Endothelial cell of umbilical vein (primary cell): ENCODE data around the gene ZIC5. TPM values are rescaled to one million over a fixed set of nuclear protein-coding genes. Genes with fewer than 3 reads are reported as not detected.

Experiments used
- BruUV-seq: library from RNA; stranded (reverse); fragments of 400-500 nt; replicated peaks from 2 replicates; lab custom pipeline; 2021; lab: Mats Ljungman, UMichigan
- CTCF ChIA-PET: fragments of 300-600, 350-600 bp; sonication (Branson Sonifier 250); formaldehyde crosslinking; loops from one replicate; lab custom pipeline; 2021; ENCODE audit warnings: antibody characterized with exemption, inconsistent platforms; lab: Charles Lee
- POLR2A ChIA-PET: fragments of 300-600, 350-600 bp; sonication (Branson Sonifier 250); formaldehyde crosslinking; loops from one replicate; lab custom pipeline; 2021; ENCODE audit warnings: antibody characterized with exemption, inconsistent platforms; lab: Charles Lee
- DNase-seq: peaks from one replicate; pipeline ENCODE4 v3.0.0-alpha.2; 2011; ENCODE audit warnings: low read depth, low spot score
- FAIRE-seq: peaks from 2 replicates; lab custom pipeline; 2011; peaks lifted over from hg19 to GRCh38; lab: Jason Lieb, UNC
- H2AFZ ChIP-seq: 2 replicates; pipeline ENCODE4 v1.6.0; 2012; ENCODE audit warnings: low read depth, low read length, control low read depth, inconsistent platforms
- H3K27ac ChIP-seq: 2 replicates; pipeline ENCODE4 v1.5.1; 2011; ENCODE audit warnings: low read depth, mild to moderate bottlenecking, control low read depth, low read length, moderate library complexity; ENCODE audit not compliant: insufficient read depth
- H3K27me3 ChIP-seq, 2 experiments: 2 replicates each; pipeline versions ENCODE4 v1.6.0 to v1.6.1; 2011; ENCODE audit warnings: low read length in 2 of 2, mixed read lengths in 1 of 2; ENCODE audit not compliant: control insufficient read depth in 2 of 2, insufficient read depth in 2 of 2
- H3K36me3 ChIP-seq, 2 experiments: 2 replicates in 1 of 2; 3 replicates in 1 of 2; pipeline ENCODE4 v1.5.1; 2011; ENCODE audit warnings: low read length in 2 of 2, mild to moderate bottlenecking in 1 of 2, moderate library complexity in 1 of 2; ENCODE audit not compliant: control insufficient read depth in 2 of 2, insufficient read depth in 2 of 2; ENCODE audit errors: extremely low read depth in 1 of 2
- H3K4me1 ChIP-seq: 3 replicates; pipeline ENCODE4 v1.5.1; 2011; ENCODE audit warnings: mild to moderate bottlenecking, low read length; ENCODE audit not compliant: control insufficient read depth, insufficient read depth; ENCODE audit errors: extremely low read depth
- H3K4me2 ChIP-seq: 2 replicates; pipeline ENCODE4 v1.6.1; 2011; ENCODE audit warnings: low read length, control low read depth, mixed read lengths; ENCODE audit not compliant: insufficient read depth
- H3K4me3 ChIP-seq, 3 experiments: fragments of 200-600 bp in 1 of 3; sonication (generic), shearing (Covaris generic) in 1 of 3; replicated peaks in 1 of 3; 2 replicates each; pipeline ENCODE4 v1.5.1; 2011 to 2016; ENCODE audit warnings: control low read depth in 3 of 3, low read length in 3 of 3, mild to moderate bottlenecking in 2 of 3, inconsistent platforms in 1 of 3, low read depth in 1 of 3, moderate library complexity in 1 of 3; ENCODE audit not compliant: insufficient read depth in 1 of 3
- H3K79me2 ChIP-seq: 2 replicates; pipeline ENCODE4 v1.6.0; 2012; ENCODE audit warnings: low read length, inconsistent platforms; ENCODE audit not compliant: control insufficient read depth, insufficient read depth
- H3K9ac ChIP-seq: replicated peaks from 2 replicates; pipeline ENCODE3; 2011; ENCODE audit warnings: low read length, control low read depth; ENCODE audit not compliant: insufficient read depth; ENCODE audit errors: extremely low read depth
- H3K9me1 ChIP-seq: replicated peaks from 3 replicates; pipeline ENCODE4 v1.6.0; 2011; ENCODE audit warnings: mild to moderate bottlenecking, low read length; ENCODE audit not compliant: control insufficient read depth, insufficient read depth; ENCODE audit errors: extremely low read depth
- H3K9me3 ChIP-seq: replicated peaks from 2 replicates; pipeline ENCODE4 v1.5.1; 2012; ENCODE audit warnings: low read length, inconsistent platforms; ENCODE audit not compliant: control insufficient read depth, insufficient read depth
- H4K20me1 ChIP-seq: replicated peaks from 2 replicates; pipeline ENCODE3; 2011; ENCODE audit warnings: mild to moderate bottlenecking, low read length; ENCODE audit not compliant: control insufficient read depth, insufficient read depth; ENCODE audit errors: extremely low read depth
- EZH2 ChIP-seq: IDR thresholded peaks from 2 replicates; pipeline ENCODE4 v1.6.1; 2012; ENCODE audit warnings: borderline replicate concordance, low read depth, mild to moderate bottlenecking, moderate library complexity, low read length, inconsistent platforms; ENCODE audit not compliant: severe bottlenecking
- GATA2 ChIP-seq: IDR thresholded peaks from 2 replicates; pipeline ENCODE4 v1.7.0; 2011; ENCODE audit warnings: low read depth, mild to moderate bottlenecking, moderate library complexity, mixed read lengths, low read length; ENCODE audit not compliant: insufficient read length, insufficient read depth
- JUN ChIP-seq: IDR thresholded peaks from 2 replicates; pipeline ENCODE4 v1.6.1; 2011; ENCODE audit warnings: borderline replicate concordance, low read depth; ENCODE audit not compliant: insufficient read length, insufficient read depth
- MAX ChIP-seq: IDR thresholded peaks from 2 replicates; pipeline ENCODE4 v1.6.1; 2011; ENCODE audit not compliant: insufficient read depth, insufficient read length
- POLR2AphosphoS5 ChIP-seq: IDR thresholded peaks from 2 replicates; pipeline ENCODE4 v1.6.1; 2012; ENCODE audit warnings: low read depth, mild to moderate bottlenecking, control low read depth, low read length, moderate library complexity; ENCODE audit not compliant: insufficient read depth
- dilution Hi-C: fragments of 300-500 bp; cut with MboI; formaldehyde crosslinking; loops from one replicate; pipeline ENCODE4 v1.15.0; 2019; ENCODE audit warnings: low sequenced_read_pairs; ENCODE audit not compliant: extremely low pct_ligation_motif_present
- intact Hi-C: fragments of 100-400 bp; cut with micrococcal nuclease; formaldehyde crosslinking; loops from one replicate; pipeline ENCODE4 v1.10.0; 2022
- polyA plus RNA-seq, 4 experiments: library from polyadenylated mRNA; depleted of rRNA in 3 of 4; stranded (reverse) in 3 of 4; unstranded in 1 of 4; fragments of >200 nt; gene quantifications; 2 replicates each; pipeline versions ENCODE4 v1.2.1 to v1.2.3, GENCODE V29; 2011 to 2012; ENCODE audit warnings: missing spikeins in 1 of 4
- total RNA-seq: library from RNA; stranded (reverse); gene quantifications from 2 replicates; pipeline ENCODE4 v1.2.3, GENCODE V29; 2021
- TF ChIP-seq, protein P1 (sequence below), 2 donors: IDR thresholded peaks; 1 replicate in 1 of 2; 2 replicates in 1 of 2; pipeline ENCODE4 v1.5.1; 2011; ENCODE audit warnings: low read length in 2 of 2, mild to moderate bottlenecking in 2 of 2, moderate library complexity in 2 of 2, control low read depth in 1 of 2, inconsistent platforms in 1 of 2, low read depth in 1 of 2; ENCODE audit not compliant: insufficient read depth in 1 of 2; ENCODE audit errors: extremely low read depth in 1 of 2

The ZIC5 gene
- total and polyA plus RNA-seq, 2 donors (not counting 3 experiments of a cell fraction or from before 2014, with no cell fraction given) = not detected

- peaks cover 82 to 98% of the 10 kb centered on the region in 2 experiments for H3K27me3 ChIP-seq
- H3K4me3 ChIP-seq = no peak overlapping the region
- no peaks in the 10 kb centered on the region for H3K9me3 ChIP-seq
- no peaks in the 10 kb centered on the region for H3K9me1 ChIP-seq
- dilution Hi-C loops (no loop called here), intact Hi-C loops (loop anchor here (2.0 kb wide), 1 partner anchor 528 kb away; no protein-coding TSS in a partner anchor)
- H4K20me1 ChIP-seq = no peaks in the 10 kb centered on the region
- H2AFZ ChIP-seq = no peak overlapping the region
- H3K36me3 ChIP-seq = no peaks in the 10 kb centered on the region
- no peak overlapping the region for H3K4me2 ChIP-seq
- no peak for FAIRE-seq
- ChIA-PET CTCF (interaction anchor here (1.2 to 1.6 kb wide), 2 partner anchors 13 to 249 kb away, joined by 5 to 9 read pairs; no protein-coding TSS in a partner anchor), POLR2A (no interaction called here)
- H3K4me1 ChIP-seq = no peaks in the 10 kb centered on the region
- H3K79me2 ChIP-seq = no peaks in the 10 kb centered on the region
- no peak overlapping the region for H3K27ac ChIP-seq
- TF ChIP-seq GATA2 (no peak), MAX (no peak), EZH2 (no peak), POLR2AphosphoS5 (no peak), JUN (no peak)
- TF ChIP-seq, protein P1, sequence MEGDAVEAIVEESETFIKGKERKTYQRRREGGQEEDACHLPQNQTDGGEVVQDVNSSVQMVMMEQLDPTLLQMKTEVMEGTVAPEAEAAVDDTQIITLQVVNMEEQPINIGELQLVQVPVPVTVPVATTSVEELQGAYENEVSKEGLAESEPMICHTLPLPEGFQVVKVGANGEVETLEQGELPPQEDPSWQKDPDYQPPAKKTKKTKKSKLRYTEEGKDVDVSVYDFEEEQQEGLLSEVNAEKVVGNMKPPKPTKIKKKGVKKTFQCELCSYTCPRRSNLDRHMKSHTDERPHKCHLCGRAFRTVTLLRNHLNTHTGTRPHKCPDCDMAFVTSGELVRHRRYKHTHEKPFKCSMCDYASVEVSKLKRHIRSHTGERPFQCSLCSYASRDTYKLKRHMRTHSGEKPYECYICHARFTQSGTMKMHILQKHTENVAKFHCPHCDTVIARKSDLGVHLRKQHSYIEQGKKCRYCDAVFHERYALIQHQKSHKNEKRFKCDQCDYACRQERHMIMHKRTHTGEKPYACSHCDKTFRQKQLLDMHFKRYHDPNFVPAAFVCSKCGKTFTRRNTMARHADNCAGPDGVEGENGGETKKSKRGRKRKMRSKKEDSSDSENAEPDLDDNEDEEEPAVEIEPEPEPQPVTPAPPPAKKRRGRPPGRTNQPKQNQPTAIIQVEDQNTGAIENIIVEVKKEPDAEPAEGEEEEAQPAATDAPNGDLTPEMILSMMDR (IDR thresholded peaks at IDR 0.05; ENCODE audit: extremely low read depth in 1 of 2, insufficient read depth in 1 of 2, low read depth in 1 of 2, low read length in 2 of 2) = no peak
- H3K9ac ChIP-seq = no peak overlapping the region
- BruUV-seq = no TSS peak
- no peak for DNase-seq
Measured at GRCh38 chr13:99986741-99987140, 15.2 kb upstream of the ZIC5 start.
